ENCODE data around the gene GSAP.

Gene GSAP

GRCh38 chr7:77329466-77330168 is 86.5 kb downstream of the GSAP start:
- TF ChIP-seq CTCF (IDR thresholded peaks at IDR 0.05; ENCODE audit: low read depth, low read length) = no peak
- H3K4me3 ChIP-seq (ENCODE audit: low read depth, low read length) = no peak overlapping the region

- TF ChIP-seq CTCF (IDR thresholded peaks at IDR 0.05; ENCODE audit: low read depth, low read length) = no peak
Measured at GRCh38 chr7:77328669-77329068, 87.5 kb downstream of the GSAP start.

GRCh38 chr7:77327932-77328628 is 88.1 kb downstream of the GSAP start:
- no peak overlapping the region for H3K4me3 ChIP-seq (ENCODE audit: low read depth, low read length)
- TF ChIP-seq CTCF (IDR thresholded peaks at IDR 0.05; ENCODE audit: low read depth, low read length) = no peak

More at GRCh38 chr7:77328669-77329068, 87.5 kb downstream of the GSAP start:
- no peak overlapping the region for H3K4me3 ChIP-seq (ENCODE audit: low read depth, low read length)

GRCh38 chr7:77327067-77327931 is 88.8 kb downstream of the GSAP start:
- no peak for TF ChIP-seq CTCF (IDR thresholded peaks at IDR 0.05; ENCODE audit: low read depth, low read length)
- no peak overlapping the region for H3K4me3 ChIP-seq (ENCODE audit: low read depth, low read length)

GRCh38 chr7:77326131-77326530 is 90.0 kb downstream of the GSAP start:
- no peak overlapping the region for H3K4me3 ChIP-seq (ENCODE audit: low read depth, low read length)
- no peak for TF ChIP-seq CTCF (IDR thresholded peaks at IDR 0.05; ENCODE audit: low read depth, low read length)

GRCh38 chr7:77321300-77321699 is 94.8 kb downstream of the GSAP start:
- H3K4me3 ChIP-seq (ENCODE audit: low read depth, low read length) = no peak overlapping the region
- TF ChIP-seq CTCF (IDR thresholded peaks at IDR 0.05; ENCODE audit: low read depth, low read length) = no peak
